ENCODE results near the gene FGFR4.

FGFR4 gene

GRCh38 chr5:177131019-177131320 lies 44.3 kb downstream of the FGFR4 start:
- peak overlapping the region; percentile 83 for H3K4me3 ChIP-seq (ENCODE audit: low read depth, low read length)

GRCh38 chr5:177131352-177132135 lies 44.8 kb downstream of the FGFR4 start:
- peak overlapping the region; percentile 83 for H3K4me3 ChIP-seq (ENCODE audit: low read depth, low read length)

- H3K4me3 ChIP-seq (ENCODE audit: low read depth, low read length), result peak overlapping the region; percentile 83
Observed at GRCh38 chr5:177132136-177133095, 45.7 kb downstream of the FGFR4 start.

- peak within 1 kb of the TSS; percentile 83 for H3K4me3 ChIP-seq (ENCODE audit: low read depth, low read length)
Observed at GRCh38 chr5:177133096-177133852, 46.6 kb downstream of the FGFR4 start, which contains the start of gene NSD1. TSS of gene NSD1 (plus strand) at chr5:177133773. CDS start at chr5:177135104, 1,331 bp downstream.

GRCh38 chr5:177133853-177134696 lies 47.4 kb downstream of the FGFR4 start:
- peak overlapping the region; percentile 83 for H3K4me3 ChIP-seq (ENCODE audit: low read depth, low read length)

- peak overlapping the region; percentile 83 for H3K4me3 ChIP-seq (ENCODE audit: low read depth, low read length)
Observed at GRCh38 chr5:177134697-177135225, 48.0 kb downstream of the FGFR4 start.

- no peak overlapping the region for H3K4me3 ChIP-seq (ENCODE audit: low read depth, low read length)
Observed at GRCh38 chr5:177140312-177140711, 53.6 kb downstream of the FGFR4 start.

GRCh38 chr5:177141496-177141895 lies 54.8 kb downstream of the FGFR4 start:
- H3K4me3 ChIP-seq (ENCODE audit: low read depth, low read length), result no peak overlapping the region

GRCh38 chr5:177142098-177142611 lies 55.4 kb downstream of the FGFR4 start:
- no peak overlapping the region for H3K4me3 ChIP-seq (ENCODE audit: low read depth, low read length)

GRCh38 chr5:177142778-177143177 lies 56.1 kb downstream of the FGFR4 start:
- H3K4me3 ChIP-seq (ENCODE audit: low read depth, low read length), result no peak overlapping the region

GRCh38 chr5:177146891-177147638 lies 60.4 kb downstream of the FGFR4 start:
- no peak overlapping the region for H3K4me3 ChIP-seq (ENCODE audit: low read depth, low read length)
